Uterus (tissue), 4 donors: ENCODE results near the gene SLC13A1. TPM values are rescaled to one million over a fixed set of nuclear protein-coding genes. Genes with fewer than 3 reads are reported as not detected.

Experiments used
- DNase-seq, 2 donors: peaks; one replicate each; pipeline ENCODE4 v3.0.0-alpha.2; 2019 to 2020
- H3K27ac ChIP-seq, 2 donors: fragments of 200-600 bp; sonication (generic); 1 replicate in 1 of 2; 2 replicates in 1 of 2; pipeline ENCODE4 v1.5.1; 2016 to 2018
- H3K27me3 ChIP-seq, 2 donors: fragments of 200-600 bp; sonication (generic); one replicate each; pipeline ENCODE4 v1.5.1; 2018 to 2019; ENCODE audit warnings: control low read depth in 1 of 2
- H3K36me3 ChIP-seq, 2 donors: fragments of 200-600 bp; sonication (generic); one replicate each; pipeline ENCODE4 v1.5.1; 2019; ENCODE audit warnings: control low read depth in 1 of 2
- H3K4me1 ChIP-seq, 2 donors: fragments of 200-600 bp; sonication (generic); one replicate each; pipeline ENCODE4 v1.5.1; 2018 to 2019; ENCODE audit warnings: control low read depth in 1 of 2
- H3K4me3 ChIP-seq, 2 donors: fragments of 200-600 bp; sonication (generic); 1 replicate in 1 of 2; 2 replicates in 1 of 2; pipeline ENCODE4 v1.5.1; 2018 to 2019; ENCODE audit warnings: mild to moderate bottlenecking in 1 of 2
- H3K9me3 ChIP-seq, 2 donors: fragments of 200-600 bp; sonication (generic); one replicate each; pipeline ENCODE4 v1.5.1; 2019; ENCODE audit warnings: control low read depth in 1 of 2
- CTCF ChIP-seq, 4 experiments: fragments of 200-600 bp in 2 of 4; fragments of 450-650 bp in 2 of 4; sonication (generic) in 2 of 4; IDR thresholded peaks; one replicate each; pipeline ENCODE4 v1.5.1; 2016 to 2019; ENCODE audit warnings: antibody characterized with exemption in 4 of 4, mild to moderate bottlenecking in 2 of 4, moderate library complexity in 1 of 4
- POLR2A ChIP-seq, 2 donors: fragments of 450-650 bp; IDR thresholded peaks; one replicate each; pipeline ENCODE4 v1.6.1; 2016; ENCODE audit warnings: antibody characterized with exemption in 2 of 2, mild to moderate bottlenecking in 1 of 2, moderate library complexity in 1 of 2
- intact Hi-C: fragments of 100-400 bp; cut with DNase I; formaldehyde crosslinking; loops from one replicate; pipeline ENCODE4 v1.15.1; 2023; ENCODE audit warnings: low total_unique reads
- total RNA-seq, 4 donors: library from RNA; depleted of rRNA in 3 of 4; stranded (reverse); fragments of >200 nt in 3 of 4; gene quantifications; one replicate each; pipeline versions ENCODE4 v1.1.0 to v1.2.4, GENCODE V29; 2014 to 2023
- donor health status: DM: yes; HTN: yes; CAD: no.

The SLC13A1 gene
- total RNA-seq, 4 donors from 2014 or later, result not detected

- intact Hi-C loops, result no loop called here
- H3K4me3 ChIP-seq, result no peak overlapping the region
- no peak overlapping the region for H3K27ac ChIP-seq
- DNase-seq, result no peak
- H3K9me3 ChIP-seq, result no peaks in the 10 kb centered on the region
- TF ChIP-seq CTCF (IDR thresholded peaks at IDR 0.05) (no peak), POLR2A (IDR thresholded peaks at IDR 0.05) (no peak)
- H3K27me3 ChIP-seq, result no peaks in the 10 kb centered on the region
- H3K36me3 ChIP-seq, result no peaks in the 10 kb centered on the region
- no peaks in the 10 kb centered on the region for H3K4me1 ChIP-seq
Observed at GRCh38 chr7:123198111-123198510, 1.7 kb downstream of the SLC13A1 start.

GRCh38 chr7:123193235-123193634, 6.5 kb downstream of the SLC13A1 start:
- no peak overlapping the region for H3K27ac ChIP-seq
- TF ChIP-seq POLR2A (IDR thresholded peaks at IDR 0.05) (no peak), CTCF (IDR thresholded peaks at IDR 0.05) (no peak)
- intact Hi-C loops, result no loop called here
- H3K4me3 ChIP-seq, result no peak overlapping the region
- H3K36me3 ChIP-seq, result no peaks in the 10 kb centered on the region
- DNase-seq, result no peak
- H3K4me1 ChIP-seq, result no peaks in the 10 kb centered on the region
- no peaks in the 10 kb centered on the region for H3K27me3 ChIP-seq
- no peaks in the 10 kb centered on the region for H3K9me3 ChIP-seq

GRCh38 chr7:123191132-123191531, 8.6 kb downstream of the SLC13A1 start:
- TF ChIP-seq CTCF (IDR thresholded peaks at IDR 0.05) (no peak), POLR2A (IDR thresholded peaks at IDR 0.05) (no peak)
- no peaks in the 10 kb centered on the region for H3K4me1 ChIP-seq
- no peaks in the 10 kb centered on the region for H3K9me3 ChIP-seq
- intact Hi-C loops, result no loop called here
- H3K27me3 ChIP-seq, result no peaks in the 10 kb centered on the region
- no peak for DNase-seq
- H3K36me3 ChIP-seq, result no peaks in the 10 kb centered on the region
- H3K4me3 ChIP-seq, result no peak overlapping the region
- H3K27ac ChIP-seq, result no peak overlapping the region

- TF ChIP-seq CTCF (IDR thresholded peaks at IDR 0.05) (no peak), POLR2A (IDR thresholded peaks at IDR 0.05) (no peak)
- H3K9me3 ChIP-seq, result no peaks in the 10 kb centered on the region
- intact Hi-C loops, result no loop called here
- DNase-seq, result no peak
- H3K4me1 ChIP-seq, result no peaks in the 10 kb centered on the region
- H3K27me3 ChIP-seq, result no peaks in the 10 kb centered on the region
- no peaks in the 10 kb centered on the region for H3K36me3 ChIP-seq
- no peak overlapping the region for H3K27ac ChIP-seq
- H3K4me3 ChIP-seq, result no peak overlapping the region
Observed at GRCh38 chr7:123190109-123190831, 9.5 kb downstream of the SLC13A1 start.

- H3K4me1 ChIP-seq, result no peaks in the 10 kb centered on the region
- DNase-seq, result no peak
- H3K4me3 ChIP-seq, result no peak overlapping the region
- no peaks in the 10 kb centered on the region for H3K9me3 ChIP-seq
- TF ChIP-seq CTCF (IDR thresholded peaks at IDR 0.05), result no peak
- no peak for TF ChIP-seq POLR2A (IDR thresholded peaks at IDR 0.05)
- H3K36me3 ChIP-seq, result no peaks in the 10 kb centered on the region
- no peak overlapping the region for H3K27ac ChIP-seq
- intact Hi-C loops, result no loop called here
- H3K27me3 ChIP-seq, result no peaks in the 10 kb centered on the region
Observed at GRCh38 chr7:123185756-123186155, 14.0 kb downstream of the SLC13A1 start.
